Skeletal muscle tissue (tissue), 4 donors: ENCODE measurements around the gene KCNA2. TPM values are rescaled to one million over a fixed set of nuclear protein-coding genes. Genes with fewer than 3 reads are reported as not detected.

Experiments
- H3K27ac ChIP-seq: one replicate; pipeline ENCODE4 v1.7.0; 2013; ENCODE audit warnings: mild to moderate bottlenecking, low read depth, low read length, inconsistent platforms
- H3K27me3 ChIP-seq, 3 donors: one replicate each; pipeline ENCODE4 v1.7.0; 2013; ENCODE audit warnings: low read length in 3 of 3; ENCODE audit not compliant: control insufficient read depth in 3 of 3, insufficient read depth in 3 of 3
- H3K36me3 ChIP-seq, 3 donors: one replicate each; pipeline ENCODE4 v1.7.0; 2013; ENCODE audit warnings: low read length in 3 of 3; ENCODE audit not compliant: control insufficient read depth in 3 of 3, insufficient read depth in 3 of 3
- H3K4me1 ChIP-seq, 3 donors: one replicate each; pipeline ENCODE4 v1.7.0; 2013; ENCODE audit warnings: low read length in 3 of 3, mild to moderate bottlenecking in 3 of 3; ENCODE audit not compliant: control insufficient read depth in 3 of 3, insufficient read depth in 3 of 3
- H3K4me3 ChIP-seq, 3 donors: one replicate each; pipeline ENCODE4 v1.7.0; 2013; ENCODE audit warnings: low read length in 3 of 3
- H3K9ac ChIP-seq, 3 donors: one replicate each; pipeline ENCODE4 v1.7.0; 2013; ENCODE audit warnings: low read length in 3 of 3, mild to moderate bottlenecking in 3 of 3, moderate library complexity in 2 of 3, low read depth in 1 of 3
- H3K9me3 ChIP-seq, 3 donors: one replicate each; pipeline ENCODE4 v1.7.0; 2013; ENCODE audit warnings: low read length in 3 of 3; ENCODE audit not compliant: control insufficient read depth in 3 of 3
- total RNA-seq: library from RNA; depleted of rRNA; stranded (reverse); fragments of >200 nt; gene quantifications from one replicate; pipeline ENCODE4 v1.2.3, GENCODE V29; 2014
- donor health status: Osteomylitis.

Gene KCNA2
- total RNA-seq, 1 donor from 2014 or later, result 0.52 TPM

DNA sequence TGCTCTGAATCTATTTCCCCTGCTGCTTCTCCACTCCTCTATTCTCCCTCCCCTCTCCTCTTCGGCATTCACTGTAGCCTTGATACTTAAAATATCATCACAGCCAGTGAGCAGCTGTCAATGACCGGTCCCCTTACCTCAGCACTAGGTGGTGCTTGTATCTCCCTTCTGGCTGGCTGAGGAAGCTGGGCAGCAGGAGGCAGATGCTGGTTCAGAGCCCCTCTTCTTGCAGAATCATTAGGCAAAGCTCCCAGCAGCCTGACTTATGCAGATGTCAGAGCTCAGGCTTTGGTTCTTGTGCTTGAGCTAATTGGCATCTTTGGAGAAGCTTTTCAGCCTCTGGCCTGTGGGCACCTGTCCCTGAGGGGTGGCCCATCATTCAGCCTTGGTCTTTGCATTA lies 31.9 kb upstream of the KCNA2 start:
- Histone ChIP-seq H3K4me3 (no peak overlapping the region), H3K27ac (no peak overlapping the region), H3K36me3 (no peaks in the 10 kb centered on the region), H3K9me3 (no peaks in the 10 kb centered on the region), H3K27me3 (peaks cover 0 to 3% (median 2%) of the 10 kb centered on the region in 3 donors), H3K4me1 (peaks cover 6 to 10% (median 7%) of the 10 kb centered on the region in 3 donors), H3K9ac (no peak overlapping the region)

DNA sequence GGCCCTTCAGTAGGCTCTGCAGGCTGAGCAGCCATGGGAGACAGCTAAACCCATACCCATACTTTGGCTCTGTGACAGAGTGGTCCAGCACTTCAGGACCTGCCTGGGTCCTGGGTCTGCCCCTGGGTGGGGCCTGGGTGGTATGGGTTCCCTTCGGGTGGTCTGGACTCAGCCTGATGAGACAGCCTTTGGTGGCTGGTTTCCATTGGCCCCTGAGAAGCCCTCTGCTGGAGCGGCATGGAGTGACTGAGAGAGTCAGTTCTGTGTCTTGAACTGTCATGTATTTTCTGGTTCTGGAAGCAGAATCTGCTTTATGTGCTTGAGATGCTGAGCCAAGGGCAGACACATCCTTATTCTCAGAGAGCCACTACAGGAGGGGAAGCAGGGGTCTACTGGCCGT lies 31.3 kb upstream of the KCNA2 start:
- H3K9ac ChIP-seq, result no peak overlapping the region
- no peaks in the 10 kb centered on the region for H3K9me3 ChIP-seq
- H3K4me1 ChIP-seq, result peaks cover 6 to 10% (median 7%) of the 10 kb centered on the region in 3 donors
- peaks cover 0 to 3% (median 2%) of the 10 kb centered on the region in 3 donors for H3K27me3 ChIP-seq
- H3K27ac ChIP-seq, result no peak overlapping the region
- H3K36me3 ChIP-seq, result no peaks in the 10 kb centered on the region
- H3K4me3 ChIP-seq, result no peak overlapping the region

DNA sequence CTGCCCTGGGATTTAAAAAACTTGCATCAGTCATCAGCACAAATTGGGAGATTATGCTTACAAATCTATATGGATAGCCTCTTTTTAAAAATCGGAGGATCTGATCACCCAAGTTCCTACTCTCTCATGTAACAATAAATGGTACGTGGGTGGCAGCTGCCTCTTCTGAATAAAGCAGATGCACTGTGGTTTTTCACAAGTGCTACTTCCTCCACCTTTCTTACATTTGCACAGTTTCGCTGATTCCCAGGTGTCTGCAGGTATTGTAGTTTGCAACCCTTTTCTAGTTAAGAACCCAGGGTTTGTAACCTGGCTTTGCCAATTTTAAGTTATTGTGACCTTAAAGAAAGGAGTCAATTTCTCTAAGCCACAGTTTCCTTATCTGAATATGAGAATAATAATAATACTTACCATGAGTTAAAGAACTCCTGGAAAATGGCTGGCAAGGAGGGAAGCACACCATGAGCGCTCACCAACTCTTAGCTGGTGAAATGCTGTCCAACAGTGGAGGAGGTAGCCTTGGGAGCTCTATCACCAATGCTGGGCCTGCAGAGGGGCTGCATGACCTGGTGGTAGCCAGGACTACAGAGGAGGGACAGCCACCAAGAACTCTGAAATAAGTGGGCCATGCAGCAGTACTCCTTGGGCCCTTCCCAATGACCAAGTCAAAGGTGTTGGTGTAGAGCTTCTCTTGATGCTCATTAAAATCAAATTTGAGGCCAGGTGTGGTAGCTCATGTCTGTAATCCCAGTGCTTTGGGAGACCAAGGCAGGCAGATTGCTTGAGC lies 30.2 kb upstream of the KCNA2 start:
- Histone ChIP-seq H3K9ac (no peak overlapping the region), H3K27me3 (peaks cover 0 to 9% (median 3%) of the 10 kb centered on the region in 3 donors), H3K4me3 (no peak overlapping the region), H3K9me3 (no peaks in the 10 kb centered on the region), H3K4me1 (peaks cover 6 to 10% (median 7%) of the 10 kb centered on the region in 3 donors), H3K27ac (no peak overlapping the region), H3K36me3 (no peaks in the 10 kb centered on the region)

DNA sequence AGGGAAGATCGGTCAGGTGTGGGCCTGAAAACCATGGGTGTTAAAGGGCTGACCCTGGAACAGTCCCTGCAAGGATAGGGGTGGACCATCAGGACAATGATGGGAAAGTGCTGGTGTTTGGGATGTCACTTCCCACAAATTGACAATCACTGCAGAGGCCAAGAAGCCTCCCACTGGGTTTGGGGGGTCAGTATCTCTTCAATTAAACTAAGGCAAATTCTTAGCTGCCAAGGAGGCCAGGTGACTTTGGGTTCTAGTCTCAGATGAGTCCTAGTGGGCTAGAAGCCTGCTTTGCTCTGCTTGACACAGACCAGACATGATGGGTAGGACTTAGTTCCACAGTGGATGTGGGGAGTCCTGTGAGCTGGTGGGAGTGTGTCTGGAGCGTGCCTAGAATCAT lies 29.3 kb upstream of the KCNA2 start:
- Histone ChIP-seq H3K27ac (no peak overlapping the region), H3K4me1 (peaks cover 6 to 10% (median 7%) of the 10 kb centered on the region in 3 donors), H3K9ac (no peak overlapping the region), H3K36me3 (no peaks in the 10 kb centered on the region), H3K9me3 (no peaks in the 10 kb centered on the region), H3K4me3 (no peak overlapping the region), H3K27me3 (peaks cover 3 to 12% (median 5%) of the 10 kb centered on the region in 3 donors)

DNA sequence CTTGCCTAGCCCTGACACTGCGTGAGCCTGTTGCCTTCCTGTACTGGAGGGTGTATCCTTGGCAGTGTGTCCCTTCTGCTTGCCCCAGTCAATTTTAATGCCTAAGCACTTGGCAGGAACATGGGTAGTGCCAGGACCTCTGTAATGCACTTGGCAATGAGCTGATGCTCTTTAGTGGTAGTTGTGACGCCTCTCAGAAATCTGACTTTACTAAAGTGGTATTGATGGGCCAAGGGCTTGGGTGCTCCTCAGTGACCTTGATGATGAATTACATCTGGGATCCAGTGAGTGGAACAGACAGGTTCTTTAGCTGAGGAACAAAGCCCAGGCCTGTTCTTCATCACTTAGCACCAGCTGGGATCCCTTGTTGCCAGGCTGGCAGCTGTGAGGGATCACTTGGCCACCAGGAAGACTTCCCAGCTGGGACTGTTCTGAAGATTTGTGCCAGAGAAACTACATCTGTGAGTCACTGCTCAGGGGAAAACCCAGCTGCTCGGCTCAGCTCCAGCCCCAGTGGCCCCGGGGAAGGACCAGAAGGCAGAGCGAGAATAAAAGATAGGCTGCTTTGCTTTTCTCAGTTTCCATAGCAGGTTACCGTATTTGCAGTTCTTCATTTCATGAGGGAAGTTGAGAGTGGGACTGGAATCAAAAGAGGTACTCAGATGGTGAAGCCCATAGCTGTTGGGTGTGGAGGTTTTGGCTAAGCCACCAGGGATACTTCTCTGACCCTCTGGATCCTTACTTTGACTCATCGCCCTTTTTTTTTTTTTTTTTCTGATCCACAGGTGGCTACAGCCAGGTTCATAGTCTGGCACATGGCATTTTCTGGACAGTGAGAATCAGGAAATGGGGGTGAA lies 28.5 kb upstream of the KCNA2 start:
- H3K9me3 ChIP-seq, result no peaks in the 10 kb centered on the region
- no peak overlapping the region for H3K27ac ChIP-seq
- H3K9ac ChIP-seq, result no peak overlapping the region
- H3K4me1 ChIP-seq, result peaks cover 6 to 10% (median 7%) of the 10 kb centered on the region in 3 donors
- no peaks in the 10 kb centered on the region for H3K36me3 ChIP-seq
- no peak overlapping the region for H3K4me3 ChIP-seq
- peaks cover 5 to 12% (median 7%) of the 10 kb centered on the region in 3 donors for H3K27me3 ChIP-seq

DNA sequence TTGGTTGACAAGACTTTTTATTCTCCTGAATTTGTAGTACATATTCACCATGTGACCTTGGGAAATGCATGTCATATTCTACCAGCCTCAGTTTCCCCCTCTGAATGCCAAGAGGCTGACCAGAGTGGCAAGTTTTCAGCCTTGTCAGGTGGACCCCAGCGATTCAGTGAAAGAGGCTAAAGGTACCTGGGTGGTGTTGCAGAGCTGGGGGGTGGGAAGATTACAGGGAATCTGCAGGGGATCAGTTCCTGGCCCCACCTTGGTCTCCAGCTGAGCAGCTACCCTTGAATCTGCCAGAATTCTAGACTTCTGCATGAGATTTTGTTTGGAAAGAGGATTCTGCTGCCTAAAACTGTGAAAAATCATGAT lies 27.9 kb upstream of the KCNA2 start:
- no peak overlapping the region for H3K4me3 ChIP-seq
- peaks cover 6 to 10% (median 7%) of the 10 kb centered on the region in 3 donors for H3K4me1 ChIP-seq
- H3K27me3 ChIP-seq, result peaks cover 5 to 12% (median 7%) of the 10 kb centered on the region in 3 donors
- no peaks in the 10 kb centered on the region for H3K36me3 ChIP-seq
- H3K27ac ChIP-seq, result no peak overlapping the region
- no peaks in the 10 kb centered on the region for H3K9me3 ChIP-seq
- H3K9ac ChIP-seq, result no peak overlapping the region

DNA sequence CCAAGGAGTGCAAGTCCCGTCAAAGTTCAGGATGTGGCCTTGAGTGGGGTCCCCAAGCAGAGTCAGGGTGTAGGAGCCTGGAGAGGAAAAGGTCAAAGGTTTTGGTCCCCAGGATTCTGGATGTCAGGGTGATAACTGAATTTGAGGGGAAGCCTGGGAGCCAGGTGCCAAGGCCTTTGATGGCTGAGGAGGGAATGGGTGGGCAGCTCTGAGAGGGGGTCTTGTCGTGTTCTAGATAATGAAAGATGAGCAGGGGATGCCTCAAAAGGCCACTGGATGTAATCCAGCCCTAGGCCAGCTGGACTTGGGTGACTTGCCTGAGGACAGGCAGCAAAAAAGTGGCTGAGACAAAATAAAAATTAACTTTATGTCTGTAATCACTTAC lies 27.5 kb upstream of the KCNA2 start:
- Histone ChIP-seq H3K9ac (no peak overlapping the region), H3K27ac (no peak overlapping the region), H3K27me3 (peaks cover 5 to 12% (median 7%) of the 10 kb centered on the region in 3 donors), H3K4me3 (no peak overlapping the region), H3K9me3 (no peaks in the 10 kb centered on the region), H3K36me3 (no peaks in the 10 kb centered on the region), H3K4me1 (peaks cover 6 to 10% (median 7%) of the 10 kb centered on the region in 3 donors)

DNA sequence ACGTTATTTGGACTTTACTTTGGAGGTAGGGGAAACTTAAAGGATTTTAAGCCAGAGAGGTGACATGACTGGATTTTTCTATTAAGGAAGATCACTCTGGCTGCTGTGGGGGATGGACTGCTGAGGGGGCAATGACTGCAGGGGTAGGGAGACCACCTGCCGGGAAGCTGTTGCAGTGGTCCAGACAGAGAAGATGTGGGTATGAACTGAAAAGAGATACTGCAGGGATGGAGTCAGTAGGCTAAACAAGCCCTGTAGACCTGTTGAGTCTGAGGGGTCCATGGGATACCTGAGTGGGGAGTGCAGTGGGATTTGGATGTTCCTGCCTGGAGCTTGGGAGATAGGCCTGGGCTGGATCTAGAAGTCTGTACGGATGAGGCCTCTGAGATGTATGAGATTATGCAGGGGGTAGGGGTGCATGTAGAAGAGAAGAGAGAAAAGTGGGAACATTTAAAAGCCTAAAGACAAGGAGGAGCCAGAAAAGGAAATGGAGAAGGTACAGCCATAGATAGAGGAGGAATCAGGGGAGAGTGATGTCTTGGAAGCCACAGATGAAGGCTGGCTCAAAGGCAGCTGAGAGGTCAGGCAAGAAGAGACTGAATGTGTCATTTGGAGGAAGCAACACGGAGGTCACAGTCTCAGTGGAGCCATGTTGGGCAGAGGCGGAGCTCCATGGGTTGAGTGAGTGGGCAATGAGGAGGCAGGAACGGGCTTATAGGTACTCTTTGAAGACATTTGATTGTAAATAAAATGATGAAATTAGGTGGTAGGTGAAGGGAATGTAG lies 25.9 kb upstream of the KCNA2 start:
- H3K4me1 ChIP-seq, result peaks cover 6 to 10% (median 7%) of the 10 kb centered on the region in 3 donors

DNA sequence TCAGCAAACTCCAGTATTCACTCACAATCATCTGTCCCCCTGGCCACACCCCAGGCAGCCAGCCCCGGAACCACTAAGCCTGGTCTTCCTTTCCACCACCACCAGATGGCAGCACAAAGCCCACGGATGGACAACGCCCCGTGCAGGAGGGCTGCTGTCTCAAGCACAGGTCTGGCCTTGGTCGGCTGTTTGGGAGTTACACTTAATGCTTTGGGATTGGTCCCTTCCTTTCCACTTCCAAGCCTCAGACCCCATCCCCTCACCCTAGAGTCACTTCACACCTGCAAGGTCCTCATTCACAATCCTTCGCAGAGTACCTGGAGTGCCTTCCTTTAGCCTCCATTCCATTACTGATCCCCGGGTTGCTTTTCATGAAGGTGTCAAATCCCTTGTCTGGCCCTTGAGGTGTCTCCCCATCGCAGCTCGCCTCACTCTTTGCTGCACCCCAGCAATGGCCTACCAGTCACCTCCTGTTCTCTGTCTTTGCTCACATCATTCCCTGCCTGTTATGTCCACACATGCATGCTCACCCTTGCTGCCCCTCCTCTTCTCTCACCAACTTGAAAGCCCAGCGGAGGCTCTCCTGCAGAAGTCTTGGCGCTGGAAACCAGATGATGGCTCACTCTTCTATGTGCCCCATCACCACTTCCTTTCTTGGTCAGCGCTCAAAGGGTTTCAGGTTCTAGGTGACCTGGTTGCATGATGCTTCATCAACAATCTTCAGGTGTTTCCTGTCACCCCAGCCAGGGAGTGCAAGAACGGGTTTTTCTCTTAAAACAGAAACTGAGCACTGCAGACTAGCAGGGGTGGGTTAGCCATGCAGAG lies 24.9 kb upstream of the KCNA2 start:
- no peaks in the 10 kb centered on the region for H3K9me3 ChIP-seq
- peaks cover 4 to 12% (median 5%) of the 10 kb centered on the region in 3 donors for H3K27me3 ChIP-seq
- no peak overlapping the region for H3K27ac ChIP-seq
- H3K9ac ChIP-seq, result no peak overlapping the region
- no peak overlapping the region for H3K4me3 ChIP-seq
- H3K36me3 ChIP-seq, result no peaks in the 10 kb centered on the region
- peaks cover 6 to 10% (median 7%) of the 10 kb centered on the region in 3 donors for H3K4me1 ChIP-seq

More for the DNA sequence above, 25.9 kb upstream of the KCNA2 start:
- peaks cover 4 to 12% (median 5%) of the 10 kb centered on the region in 3 donors for H3K27me3 ChIP-seq
- H3K36me3 ChIP-seq, result no peaks in the 10 kb centered on the region
- H3K4me3 ChIP-seq, result no peak overlapping the region
- no peak overlapping the region for H3K9ac ChIP-seq
- no peak overlapping the region for H3K27ac ChIP-seq
- no peaks in the 10 kb centered on the region for H3K9me3 ChIP-seq
